ENCODE results near the gene CLSTN3. TPM values are rescaled to one million over a fixed set of nuclear protein-coding genes. Genes with fewer than 3 reads are reported as not detected.

CLSTN3 gene
- total and polyA plus RNA-seq, 2 of the 13 experiments (the other 11 are each of a cell fraction or from before 2014, with no cell fraction given), result 26.2 to 94.1 TPM

DNA sequence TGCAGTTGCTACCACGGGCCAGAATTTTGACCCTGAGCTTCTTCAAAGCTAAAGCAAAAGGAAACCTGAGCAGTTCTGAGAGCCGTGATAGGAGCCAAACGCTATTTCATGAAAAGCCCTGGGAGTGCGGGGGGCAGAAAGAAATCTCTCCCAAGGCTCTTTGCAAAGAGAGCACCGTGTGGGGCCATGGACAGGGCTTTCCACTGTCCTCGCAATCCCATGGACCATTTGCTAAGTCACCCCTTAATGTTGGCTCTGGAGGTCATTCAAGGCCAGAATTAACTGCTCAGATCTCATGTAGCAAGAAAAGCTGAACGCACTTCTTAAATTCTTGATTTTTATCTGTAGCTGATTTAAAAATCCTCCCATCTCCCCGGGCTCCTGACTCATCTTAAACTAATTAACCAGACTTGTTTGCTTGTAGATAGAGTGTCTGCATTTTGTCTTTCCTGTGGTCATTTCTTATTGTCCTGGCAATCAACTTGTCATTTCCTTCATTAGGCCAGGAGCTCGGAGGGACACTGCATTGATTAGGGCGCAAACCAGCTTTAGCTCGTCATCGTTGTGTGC, 24.8 kb downstream of the CLSTN3 start:
- Histone ChIP-seq H4K20me1 (ENCODE audit: insufficient read depth, low read length) (no peaks in the 10 kb centered on the region), H3K4me2 (ENCODE audit: low read depth, low read length) (no peak overlapping the region), H3K36me3 (replicated peaks in 1 of 2; ENCODE audit: control insufficient read depth in 1 of 2, insufficient read depth in 2 of 2, low read length in 2 of 2) (peaks cover 28 to 37% of the 10 kb centered on the region in 2 experiments; a peak in 4 of 5 replicates), H3K27me3 (ENCODE audit: control insufficient read depth in 1 of 2, insufficient read depth in 2 of 2, low read length in 2 of 2) (no peaks in the 10 kb centered on the region), H3K27ac (ENCODE audit: extremely low read length, insufficient read depth, low read length) (no peak overlapping the region), H3K79me2 (ENCODE audit: insufficient read depth, low read length) (no peaks in the 10 kb centered on the region), H3K4me3 (replicated peaks in 1 of 3; ENCODE audit: insufficient read depth in 1 of 3, low read depth in 2 of 3, low read length in 3 of 3) (no peak overlapping the region), H3K9me3 (ENCODE audit: low read length) (no peaks in the 10 kb centered on the region), H3K4me1 (ENCODE audit: insufficient read depth, low read length) (no peaks in the 10 kb centered on the region), H2AFZ (ENCODE audit: low read length) (no peak overlapping the region), H3K9ac (ENCODE audit: insufficient read depth, low read depth, low read length) (no peak overlapping the region)
- no peak for FAIRE-seq
- 96% methylated on average over 12 of the region's 12 CpGs for WGBS (ENCODE audit: low lambda C conversion rate)
- ChIA-PET POLR2A (interaction anchor here (1.1 kb wide), 1 partner anchor 27 kb away, joined by 3 read pairs; the partner anchor contains the start of gene RBP5), CTCF (ENCODE audit: low intra/inter-chr PET ratio, low total read pairs) (no interaction called here)
- DNase-seq (ENCODE audit: low spot score), result no peak
- in situ Hi-C loops (cut with HindIII; ENCODE audit: extremely low pct_ligation_motif_present, low pct_unique_long_range_greater_than_20kb), result no loop called here
- intact Hi-C loops (cut with micrococcal nuclease; ENCODE audit: unreplicated experiment), result no loop called here
- no peak for ATAC-seq
- BruUV-seq (replicated peaks), result no TSS peak
- no peak for TF ChIP-seq KDM5B (CRISPR knock-in tag; IDR thresholded peaks at IDR 0.05; ENCODE audit: borderline replicate concordance)
- no peak for TF ChIP-seq CHD2 (IDR thresholded peaks at IDR 0.05; ENCODE audit: low read depth, low read length)
- no peak for TF ChIP-seq ZNF136 (CRISPR knock-in tag; IDR thresholded peaks at IDR 0.05; ENCODE audit: low read depth)
- TF ChIP-seq ZNF563 (CRISPR knock-in tag; IDR thresholded peaks at IDR 0.05), result no peak
- no peak for TF ChIP-seq MTF1 (CRISPR knock-in tag; IDR thresholded peaks at IDR 0.05)
- TF ChIP-seq POLR2G (IDR thresholded peaks at IDR 0.05; ENCODE audit: low read depth, low read length), result no peak
- no peak for TF ChIP-seq ZZZ3 (CRISPR knock-in tag; IDR thresholded peaks at IDR 0.05; ENCODE audit: borderline replicate concordance)
- no peak for TF ChIP-seq SNAPC2 (CRISPR knock-in tag; IDR thresholded peaks at IDR 0.05)
- TF ChIP-seq ZNF766 (CRISPR knock-in tag; IDR thresholded peaks at IDR 0.05; ENCODE audit: borderline replicate concordance), result no peak
- no peak for TF ChIP-seq ZBTB38 (CRISPR knock-in tag; IDR thresholded peaks at IDR 0.05)
- TF ChIP-seq ZNF772 (CRISPR knock-in tag; IDR thresholded peaks at IDR 0.05), result no peak
- TF ChIP-seq, protein P1, sequence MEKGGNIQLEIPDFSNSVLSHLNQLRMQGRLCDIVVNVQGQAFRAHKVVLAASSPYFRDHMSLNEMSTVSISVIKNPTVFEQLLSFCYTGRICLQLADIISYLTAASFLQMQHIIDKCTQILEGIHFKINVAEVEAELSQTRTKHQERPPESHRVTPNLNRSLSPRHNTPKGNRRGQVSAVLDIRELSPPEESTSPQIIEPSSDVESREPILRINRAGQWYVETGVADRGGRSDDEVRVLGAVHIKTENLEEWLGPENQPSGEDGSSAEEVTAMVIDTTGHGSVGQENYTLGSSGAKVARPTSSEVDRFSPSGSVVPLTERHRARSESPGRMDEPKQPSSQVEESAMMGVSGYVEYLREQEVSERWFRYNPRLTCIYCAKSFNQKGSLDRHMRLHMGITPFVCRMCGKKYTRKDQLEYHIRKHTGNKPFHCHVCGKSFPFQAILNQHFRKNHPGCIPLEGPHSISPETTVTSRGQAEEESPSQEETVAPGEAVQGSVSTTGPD (CRISPR knock-in tag; IDR thresholded peaks at IDR 0.05), result no peak
- TF ChIP-seq ZSCAN31 (CRISPR knock-in tag; IDR thresholded peaks at IDR 0.05; ENCODE audit: low read depth), result no peak
- TF ChIP-seq ZNF773 (CRISPR knock-in tag; IDR thresholded peaks at IDR 0.05; ENCODE audit: borderline replicate concordance), result no peak

Measured in HepG2 (cell line).